Spinal cord (tissue), 4 donors: ENCODE results near the gene NCOR1. TPM values are rescaled to one million over a fixed set of nuclear protein-coding genes. Genes with fewer than 3 reads are reported as not detected.

Experiments used
- polyA plus RNA-seq, 2 donors: library from polyadenylated mRNA; unstranded; fragments of 120-200 nt; gene quantifications; one replicate each; pipeline ENCODE4 v1.2.1, GENCODE V29; 2013; ENCODE audit not compliant: insufficient read length in 2 of 2
- small RNA-seq: library from RNA; depleted of rRNA; stranded (forward); fragments of <200 nt; gene quantifications from one replicate; pipeline ENCODE3, GENCODE V24; 2014; ENCODE audit warnings: low replicate concordance
- total RNA-seq, 2 donors: library from RNA; depleted of rRNA in 1 of 2; stranded (reverse); fragments of 120-200 nt in 1 of 2; fragments of >200 nt in 1 of 2; gene quantifications; one replicate each; pipeline versions ENCODE4 v1.2.3 to v1.2.4, GENCODE V29; 2013 to 2014

The NCOR1 gene
- total and polyA plus RNA-seq, 4 donors = 72.7 to 102 (median 86.2) TPM

Small RNAs within 50 kb of the gene (small RNA-seq; reads per million reads assigned to genes)
- not detected for gene RNU6-314P
- gene RNU6-862P = not detected

Other genes starting within 250 kb of the NCOR1 start
- 10 to 100 TPM; 22.3 to 29.0 TPM for gene ZSWIM7, start 215.8 kb downstream of the NCOR1 start, total RNA-seq
- 10 to 100 TPM; 41.4 to 55.6 TPM for gene ZSWIM7, start 215.8 kb downstream of the NCOR1 start, polyA plus RNA-seq
- gene TTC19, start 215.7 kb downstream of the NCOR1 start, total RNA-seq = 10 to 100 TPM; 56.8 to 63.7 TPM
- 10 to 100 TPM; 60.4 to 69.6 TPM for gene TTC19, start 215.7 kb downstream of the NCOR1 start, polyA plus RNA-seq
- 10 to 100 TPM; 26.6 to 29.1 TPM for gene PIGL, start 1.7 kb upstream of the NCOR1 start, total RNA-seq
- 10 to 100 TPM; 24.0 to 39.7 TPM for gene PIGL, start 1.7 kb upstream of the NCOR1 start, polyA plus RNA-seq
- gene CENPV, start 137.9 kb upstream of the NCOR1 start, total RNA-seq = 10 to 100 TPM; 33.7 to 71.2 TPM
- gene CENPV, start 137.9 kb upstream of the NCOR1 start, polyA plus RNA-seq = 100 to 1,000 TPM; 122 to 130 TPM
- gene UBB, start 165.6 kb upstream of the NCOR1 start, total RNA-seq = 1,000 to 10,000 TPM; 2,583 to 2,831 TPM
- gene UBB, start 165.6 kb upstream of the NCOR1 start, polyA plus RNA-seq = 1,000 to 10,000 TPM; 2,014 to 2,059 TPM
- 10 to 100 TPM in 1 of 2 donors, 1 to 10 TPM in 1; 4.5 to 19.3 TPM for gene TRPV2, start 200.0 kb upstream of the NCOR1 start, total RNA-seq
- gene TRPV2, start 200.0 kb upstream of the NCOR1 start, polyA plus RNA-seq = 10 to 100 TPM; 16.5 to 17.2 TPM